ENCODE measurements around the gene HELZ. TPM values are rescaled to one million over a fixed set of nuclear protein-coding genes. Genes with fewer than 3 reads are reported as not detected.

Gene HELZ, protein sequence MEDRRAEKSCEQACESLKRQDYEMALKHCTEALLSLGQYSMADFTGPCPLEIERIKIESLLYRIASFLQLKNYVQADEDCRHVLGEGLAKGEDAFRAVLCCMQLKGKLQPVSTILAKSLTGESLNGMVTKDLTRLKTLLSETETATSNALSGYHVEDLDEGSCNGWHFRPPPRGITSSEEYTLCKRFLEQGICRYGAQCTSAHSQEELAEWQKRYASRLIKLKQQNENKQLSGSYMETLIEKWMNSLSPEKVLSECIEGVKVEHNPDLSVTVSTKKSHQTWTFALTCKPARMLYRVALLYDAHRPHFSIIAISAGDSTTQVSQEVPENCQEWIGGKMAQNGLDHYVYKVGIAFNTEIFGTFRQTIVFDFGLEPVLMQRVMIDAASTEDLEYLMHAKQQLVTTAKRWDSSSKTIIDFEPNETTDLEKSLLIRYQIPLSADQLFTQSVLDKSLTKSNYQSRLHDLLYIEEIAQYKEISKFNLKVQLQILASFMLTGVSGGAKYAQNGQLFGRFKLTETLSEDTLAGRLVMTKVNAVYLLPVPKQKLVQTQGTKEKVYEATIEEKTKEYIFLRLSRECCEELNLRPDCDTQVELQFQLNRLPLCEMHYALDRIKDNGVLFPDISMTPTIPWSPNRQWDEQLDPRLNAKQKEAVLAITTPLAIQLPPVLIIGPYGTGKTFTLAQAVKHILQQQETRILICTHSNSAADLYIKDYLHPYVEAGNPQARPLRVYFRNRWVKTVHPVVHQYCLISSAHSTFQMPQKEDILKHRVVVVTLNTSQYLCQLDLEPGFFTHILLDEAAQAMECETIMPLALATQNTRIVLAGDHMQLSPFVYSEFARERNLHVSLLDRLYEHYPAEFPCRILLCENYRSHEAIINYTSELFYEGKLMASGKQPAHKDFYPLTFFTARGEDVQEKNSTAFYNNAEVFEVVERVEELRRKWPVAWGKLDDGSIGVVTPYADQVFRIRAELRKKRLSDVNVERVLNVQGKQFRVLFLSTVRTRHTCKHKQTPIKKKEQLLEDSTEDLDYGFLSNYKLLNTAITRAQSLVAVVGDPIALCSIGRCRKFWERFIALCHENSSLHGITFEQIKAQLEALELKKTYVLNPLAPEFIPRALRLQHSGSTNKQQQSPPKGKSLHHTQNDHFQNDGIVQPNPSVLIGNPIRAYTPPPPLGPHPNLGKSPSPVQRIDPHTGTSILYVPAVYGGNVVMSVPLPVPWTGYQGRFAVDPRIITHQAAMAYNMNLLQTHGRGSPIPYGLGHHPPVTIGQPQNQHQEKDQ (N-terminal part only)
- total RNA-seq, result 51.9 TPM

DNA sequence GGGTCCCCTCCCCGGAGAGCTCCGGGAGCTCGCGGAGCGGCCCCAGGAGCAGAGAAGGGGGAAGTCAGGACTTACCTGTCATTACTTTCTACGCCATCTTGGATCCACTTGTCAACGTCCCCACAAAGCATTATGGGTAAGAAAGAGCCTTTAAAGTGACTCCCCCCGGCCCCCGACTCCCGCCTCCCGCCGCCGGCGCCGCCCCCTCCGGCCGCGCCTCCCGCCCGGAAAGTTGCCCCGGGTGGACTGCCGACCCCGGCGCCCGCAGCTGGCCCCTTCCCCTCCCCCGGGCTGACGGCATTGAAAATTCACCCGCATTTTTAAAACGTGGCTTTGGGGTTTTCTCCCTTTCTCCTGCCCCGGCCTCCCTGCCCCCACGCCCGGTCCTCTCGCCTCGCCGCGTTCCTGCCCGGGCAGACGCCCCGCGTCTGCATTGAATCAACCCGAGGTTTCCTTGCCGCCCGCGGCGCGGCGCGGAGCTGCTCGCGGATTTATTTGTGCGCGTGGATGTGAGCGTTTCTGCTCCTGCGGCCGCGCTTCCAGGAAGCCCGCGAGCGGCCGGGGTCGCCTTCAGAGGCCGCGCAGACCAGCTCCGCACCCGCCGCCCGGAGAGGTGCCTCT is at the start of gene HELZ:
Gene HELZ, minus strand, starts transcription at position 124 of the 621 bp plus-strand sequence. CDS start 26,392 bp downstream, outside the sequence.

DNA sequence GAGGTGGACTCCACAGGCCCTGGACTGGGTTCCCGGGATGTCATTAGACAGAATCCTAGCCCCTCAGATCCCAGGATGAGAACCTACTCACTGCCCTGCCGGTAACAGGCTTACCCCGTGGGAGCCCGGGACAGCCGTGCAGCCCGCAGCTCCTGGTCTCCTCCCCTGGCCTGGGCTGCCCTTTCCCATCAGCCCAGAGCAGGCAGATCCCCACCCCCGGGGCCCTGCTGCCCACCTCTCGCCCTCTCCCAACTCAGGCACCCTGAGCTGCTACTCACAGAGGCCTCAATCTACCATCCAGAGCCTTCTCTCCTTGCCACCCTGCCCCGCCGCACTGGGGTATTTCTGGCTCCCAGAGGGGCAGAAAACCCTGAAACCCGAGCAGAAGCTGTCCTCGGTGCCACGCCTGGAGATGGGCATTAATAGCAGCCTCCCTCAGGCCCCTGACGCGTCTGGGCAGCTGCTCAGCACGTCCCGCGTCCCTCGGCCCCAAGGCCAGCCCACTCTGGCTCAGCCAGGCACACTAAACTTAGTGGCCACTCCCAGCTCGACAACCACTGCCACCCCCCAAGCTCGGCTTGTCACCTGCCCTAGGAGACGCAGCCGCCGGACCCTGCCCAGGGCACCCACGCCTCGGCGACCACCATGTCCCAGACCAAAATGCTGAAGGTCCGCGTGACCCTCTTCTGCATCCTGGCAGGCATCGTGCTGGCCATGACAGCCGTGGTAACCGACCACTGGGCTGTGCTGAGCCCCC is 200.8 kb downstream of the HELZ start, which contains the start of gene CACNG1:
Gene CACNG1, plus strand, starts transcription at position 539 of the 757 bp plus-strand sequence. Its CDS starts 107 bp downstream, at position 646.

Small RNA genes lying within 50 kb of the gene (small RNA-seq; reads per million reads assigned to genes)
- not detected for gene AC007448.1
- not detected for gene RF00393
- gene RNA5SP447, result not detected

Other genes with a start within 250 kb of the HELZ start
- gene CACNG1, start 200.6 kb downstream of the HELZ start, total RNA-seq, result 0.23 TPM
- 71.3 TPM for gene PSMD12, start 121.4 kb upstream of the HELZ start, total RNA-seq
- gene PITPNC1, start 132.1 kb upstream of the HELZ start, total RNA-seq, result 91.8 TPM